GM23338 (cell line): ENCODE measurements around the gene ADAD1.

Experiments used
- CREB1 ChIP-seq: fragments of 250-450 bp; sonication (Bioruptor Pico); IDR thresholded peaks from 2 replicates; pipeline ENCODE4 v1.5.0; 2020; ENCODE audit warnings: low read depth, mild to moderate bottlenecking, moderate library complexity
- EZH2 ChIP-seq: fragments of 200-600 bp; sonication (generic); IDR thresholded peaks from one replicate; pipeline ENCODE4 v1.8.0; 2017; ENCODE audit warnings: antibody characterized with exemption, mild to moderate bottlenecking, low read depth; ENCODE audit not compliant: unreplicated experiment
- EZH2phosphoT487 ChIP-seq: fragments of 200-600 bp; sonication (generic); IDR thresholded peaks from one replicate; pipeline ENCODE4 v1.8.1; 2018; ENCODE audit warnings: antibody characterized with exemption; ENCODE audit not compliant: unreplicated experiment
- JUNB ChIP-seq: IDR thresholded peaks from one replicate; pipeline ENCODE4 v1.6.1; 2016; ENCODE audit warnings: antibody characterized with exemption; ENCODE audit not compliant: unreplicated experiment
- POLR2AphosphoS5 ChIP-seq: IDR thresholded peaks from 2 replicates; pipeline ENCODE4 v1.6.1; 2016; ENCODE audit warnings: antibody characterized with exemption, low read depth
- ZNF331 ChIP-seq: fragments of 250-450 bp; sonication (Bioruptor Pico); IDR thresholded peaks from 2 replicates; pipeline ENCODE4 v1.5.0; 2020; ENCODE audit warnings: low read depth, mild to moderate bottlenecking, moderate library complexity
- TF ChIP-seq, protein P1 (sequence below), 2 experiments: fragments of 200-600 bp in 1 of 2; sonication (generic) in 1 of 2; conservative IDR thresholded peaks; 2 replicates each; pipeline versions ENCODE4 v1.5.1 to v1.6.1; 2016 to 2017; ENCODE audit warnings: antibody characterized with exemption in 2 of 2, low read depth in 2 of 2, mild to moderate bottlenecking in 2 of 2, moderate library complexity in 1 of 2

DNA sequence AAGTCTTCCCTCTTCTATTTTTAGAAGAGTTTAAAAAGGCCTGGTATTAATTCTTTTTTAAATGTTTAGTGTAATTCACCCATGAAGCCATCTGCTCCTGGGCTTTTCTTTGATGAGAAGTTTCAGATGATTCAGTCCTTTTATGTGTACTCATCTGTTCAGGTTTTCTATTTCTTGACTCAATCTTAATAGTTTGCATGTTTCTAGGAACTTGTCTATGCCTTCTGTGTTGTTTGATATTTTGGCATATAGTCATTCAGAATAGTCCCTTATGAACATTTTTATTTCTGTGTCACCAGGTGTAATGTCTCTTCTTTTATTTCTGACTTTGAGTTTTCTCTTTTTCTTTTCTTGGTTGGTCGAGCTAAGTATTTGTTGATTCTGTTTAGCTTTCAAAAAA is 97.9 kb downstream of the ADAD1 start:
- TF ChIP-seq, protein P1, sequence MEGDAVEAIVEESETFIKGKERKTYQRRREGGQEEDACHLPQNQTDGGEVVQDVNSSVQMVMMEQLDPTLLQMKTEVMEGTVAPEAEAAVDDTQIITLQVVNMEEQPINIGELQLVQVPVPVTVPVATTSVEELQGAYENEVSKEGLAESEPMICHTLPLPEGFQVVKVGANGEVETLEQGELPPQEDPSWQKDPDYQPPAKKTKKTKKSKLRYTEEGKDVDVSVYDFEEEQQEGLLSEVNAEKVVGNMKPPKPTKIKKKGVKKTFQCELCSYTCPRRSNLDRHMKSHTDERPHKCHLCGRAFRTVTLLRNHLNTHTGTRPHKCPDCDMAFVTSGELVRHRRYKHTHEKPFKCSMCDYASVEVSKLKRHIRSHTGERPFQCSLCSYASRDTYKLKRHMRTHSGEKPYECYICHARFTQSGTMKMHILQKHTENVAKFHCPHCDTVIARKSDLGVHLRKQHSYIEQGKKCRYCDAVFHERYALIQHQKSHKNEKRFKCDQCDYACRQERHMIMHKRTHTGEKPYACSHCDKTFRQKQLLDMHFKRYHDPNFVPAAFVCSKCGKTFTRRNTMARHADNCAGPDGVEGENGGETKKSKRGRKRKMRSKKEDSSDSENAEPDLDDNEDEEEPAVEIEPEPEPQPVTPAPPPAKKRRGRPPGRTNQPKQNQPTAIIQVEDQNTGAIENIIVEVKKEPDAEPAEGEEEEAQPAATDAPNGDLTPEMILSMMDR (conservative IDR thresholded peaks at IDR 0.05; ENCODE audit: low read depth in 2 of 2) = no peak
- no peak for TF ChIP-seq CREB1 (CRISPR knock-in tag)
- TF ChIP-seq EZH2phosphoT487 = no peak
- no peak for TF ChIP-seq POLR2AphosphoS5
- TF ChIP-seq ZNF331 (CRISPR knock-in tag) = no peak
- no peak for TF ChIP-seq EZH2
- no peak for TF ChIP-seq JUNB
